Measurements from ENCODE around the gene LIF. TPM values are rescaled to one million over a fixed set of nuclear protein-coding genes. Genes with fewer than 3 reads are reported as not detected.
"Not testable (repeated sequence)": the region's sequence is repeated elsewhere in the genome, so short reads cannot be mapped to it uniquely, and the experiment has no call there.

Gene LIF
- total RNA-seq, 2 experiments from 2014 or later, result 0.06 TPM; not detected in 1

GRCh38 chr22:30217698-30218560 lies 28.6 kb downstream of the LIF start:
- Histone ChIP-seq H3K79me2 (ENCODE audit: insufficient read depth, low read depth, low read length) (no peaks in the 10 kb centered on the region), H3K9me2 (ENCODE audit: insufficient read depth, low read length) (no peaks in the 10 kb centered on the region), H4K20me1 (ENCODE audit: insufficient read depth, low read length) (no peaks in the 10 kb centered on the region), H3K4me2 (ENCODE audit: low read length) (no peak overlapping the region), H3K4me1 (ENCODE audit: insufficient read depth, low read length, poor library complexity, severe bottlenecking) (peaks cover 20% of the 10 kb centered on the region), H3K9me3 (ENCODE audit: low read length) (no peaks in the 10 kb centered on the region), H2AFZ (ENCODE audit: low read length) (no peak overlapping the region), H3K36me3 (ENCODE audit: insufficient read depth, low read length) (no peaks in the 10 kb centered on the region), H3K4me3 (ENCODE audit: low read depth, low read length, poor library complexity, severe bottlenecking) (no peak overlapping the region), H3K27ac (ENCODE audit: low read depth, low read length, poor library complexity, severe bottlenecking) (no peak overlapping the region)
- ChIA-PET POLR2A (no interaction called here), CTCF (ENCODE audit: unreplicated experiment) (no interaction called here)
- BruUV-seq (replicated peaks), result no TSS peak
- intact Hi-C loops (cut with micrococcal nuclease; ENCODE audit: unreplicated experiment), result no loop called here
- no peak for TF ChIP-seq EZH2phosphoT487 (IDR thresholded peaks at IDR 0.05; ENCODE audit: borderline replicate concordance, low read depth, low read length)
- TF ChIP-seq, protein P1, sequence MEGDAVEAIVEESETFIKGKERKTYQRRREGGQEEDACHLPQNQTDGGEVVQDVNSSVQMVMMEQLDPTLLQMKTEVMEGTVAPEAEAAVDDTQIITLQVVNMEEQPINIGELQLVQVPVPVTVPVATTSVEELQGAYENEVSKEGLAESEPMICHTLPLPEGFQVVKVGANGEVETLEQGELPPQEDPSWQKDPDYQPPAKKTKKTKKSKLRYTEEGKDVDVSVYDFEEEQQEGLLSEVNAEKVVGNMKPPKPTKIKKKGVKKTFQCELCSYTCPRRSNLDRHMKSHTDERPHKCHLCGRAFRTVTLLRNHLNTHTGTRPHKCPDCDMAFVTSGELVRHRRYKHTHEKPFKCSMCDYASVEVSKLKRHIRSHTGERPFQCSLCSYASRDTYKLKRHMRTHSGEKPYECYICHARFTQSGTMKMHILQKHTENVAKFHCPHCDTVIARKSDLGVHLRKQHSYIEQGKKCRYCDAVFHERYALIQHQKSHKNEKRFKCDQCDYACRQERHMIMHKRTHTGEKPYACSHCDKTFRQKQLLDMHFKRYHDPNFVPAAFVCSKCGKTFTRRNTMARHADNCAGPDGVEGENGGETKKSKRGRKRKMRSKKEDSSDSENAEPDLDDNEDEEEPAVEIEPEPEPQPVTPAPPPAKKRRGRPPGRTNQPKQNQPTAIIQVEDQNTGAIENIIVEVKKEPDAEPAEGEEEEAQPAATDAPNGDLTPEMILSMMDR (conservative IDR thresholded peaks at IDR 0.05; ENCODE audit: low read length), result no peak
- no peak for DNase-seq (ENCODE audit: low spot score)

- Histone ChIP-seq H3K9me3 (ENCODE audit: low read length) (no peaks in the 10 kb centered on the region), H3K27ac (ENCODE audit: low read depth, low read length, poor library complexity, severe bottlenecking) (no peak overlapping the region), H2AFZ (ENCODE audit: low read length) (no peak overlapping the region), H3K4me2 (ENCODE audit: low read length) (no peak overlapping the region), H4K20me1 (ENCODE audit: insufficient read depth, low read length) (no peaks in the 10 kb centered on the region), H3K4me1 (ENCODE audit: insufficient read depth, low read length, poor library complexity, severe bottlenecking) (peaks cover 16% of the 10 kb centered on the region), H3K79me2 (ENCODE audit: insufficient read depth, low read depth, low read length) (no peaks in the 10 kb centered on the region), H3K36me3 (ENCODE audit: insufficient read depth, low read length) (no peaks in the 10 kb centered on the region), H3K9me2 (ENCODE audit: insufficient read depth, low read length) (no peaks in the 10 kb centered on the region), H3K4me3 (ENCODE audit: low read depth, low read length, poor library complexity, severe bottlenecking) (no peak overlapping the region)
- intact Hi-C loops (cut with micrococcal nuclease; ENCODE audit: unreplicated experiment), result no loop called here
- BruUV-seq (replicated peaks), result no TSS peak
- TF ChIP-seq EZH2phosphoT487 (IDR thresholded peaks at IDR 0.05; ENCODE audit: borderline replicate concordance, low read depth, low read length), result no peak
- TF ChIP-seq, protein P1 (conservative IDR thresholded peaks at IDR 0.05; ENCODE audit: low read length), result no peak
- CTCF ChIA-PET (ENCODE audit: unreplicated experiment), result no interaction called here
- POLR2A ChIA-PET, result no interaction called here
- no peak for DNase-seq (ENCODE audit: low spot score)
Observed at GRCh38 chr22:30216710-30217109, 29.8 kb downstream of the LIF start.

DNA sequence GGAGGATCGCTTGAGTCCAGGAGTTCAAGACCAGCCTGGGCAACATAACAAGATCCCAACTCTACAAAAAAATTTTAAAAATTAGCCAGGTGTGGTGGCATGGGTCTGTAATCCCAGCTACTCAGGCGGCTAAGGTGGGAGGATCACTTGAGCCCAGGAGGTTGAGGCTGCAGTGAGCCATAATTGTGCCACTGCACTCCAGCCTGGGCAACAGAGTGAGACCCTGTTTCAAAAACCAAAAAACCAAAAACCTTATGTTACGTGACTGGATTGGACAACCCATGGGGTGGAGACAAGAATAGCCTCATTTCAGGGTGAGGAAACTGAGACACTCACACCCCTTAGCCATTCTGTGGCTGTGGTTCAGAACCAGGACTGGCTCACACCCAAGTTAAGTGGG lies 30.3 kb downstream of the LIF start:
- peaks cover 11% of the 10 kb centered on the region for H3K4me1 ChIP-seq (ENCODE audit: insufficient read depth, low read length, poor library complexity, severe bottlenecking)
- intact Hi-C loops (cut with micrococcal nuclease; ENCODE audit: unreplicated experiment); CTCF ChIA-PET (ENCODE audit: unreplicated experiment); H3K27ac ChIP-seq (ENCODE audit: low read depth, low read length, poor library complexity, severe bottlenecking); H3K36me3 ChIP-seq (ENCODE audit: insufficient read depth, low read length); H2AFZ ChIP-seq (ENCODE audit: low read length); H3K4me2 ChIP-seq (ENCODE audit: low read length); H4K20me1 ChIP-seq (ENCODE audit: insufficient read depth, low read length); H3K79me2 ChIP-seq (ENCODE audit: insufficient read depth, low read depth, low read length); H3K9me2 ChIP-seq (ENCODE audit: insufficient read depth, low read length); H3K4me3 ChIP-seq (ENCODE audit: low read depth, low read length, poor library complexity, severe bottlenecking); POLR2A ChIA-PET; H3K9me3 ChIP-seq (ENCODE audit: low read length); BruUV-seq (replicated peaks); DNase-seq (ENCODE audit: low spot score): not testable (repeated sequence)

All from OCI-LY7 (cell line).